Fibroblast of lung (primary cell): ENCODE results near the gene TSHR.

ENCODE experiments used
- EZH2 ChIP-seq: IDR thresholded peaks from 2 replicates; pipeline ENCODE4 v1.5.1; 2012; ENCODE audit warnings: low read length, control low read depth, mild to moderate bottlenecking; ENCODE audit errors: missing control alignments
- TF ChIP-seq, protein P1 (sequence below), 2 donors: IDR thresholded peaks in 1 of 2; conservative IDR thresholded peaks in 1 of 2; 1 replicate in 1 of 2; 2 replicates in 1 of 2; pipeline ENCODE4 v1.5.1; 2011 to 2012; ENCODE audit warnings: low read length in 2 of 2, control low read depth in 1 of 2, inconsistent platforms in 1 of 2, low read depth in 1 of 2, mild to moderate bottlenecking in 1 of 2

DNA sequence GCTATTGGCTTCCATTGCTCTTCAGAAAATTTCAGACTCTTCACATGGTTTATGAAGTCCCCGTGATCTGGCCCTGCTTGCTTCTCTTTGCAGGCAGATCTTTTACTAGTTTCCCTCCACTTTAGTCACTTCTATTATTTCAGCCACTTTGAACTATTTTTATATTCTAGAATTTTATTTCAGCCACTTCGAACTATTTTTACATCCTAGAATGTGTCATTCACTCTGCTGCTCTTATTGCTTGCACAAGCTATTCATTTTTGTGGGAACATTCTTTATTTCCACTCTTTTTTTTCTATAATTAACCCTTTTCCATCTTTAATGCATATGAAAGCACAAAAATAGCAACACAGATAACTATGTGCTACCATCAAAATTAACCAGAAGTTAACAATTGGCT, 24.5 kb downstream of the TSHR start:
- TF ChIP-seq, protein P1, sequence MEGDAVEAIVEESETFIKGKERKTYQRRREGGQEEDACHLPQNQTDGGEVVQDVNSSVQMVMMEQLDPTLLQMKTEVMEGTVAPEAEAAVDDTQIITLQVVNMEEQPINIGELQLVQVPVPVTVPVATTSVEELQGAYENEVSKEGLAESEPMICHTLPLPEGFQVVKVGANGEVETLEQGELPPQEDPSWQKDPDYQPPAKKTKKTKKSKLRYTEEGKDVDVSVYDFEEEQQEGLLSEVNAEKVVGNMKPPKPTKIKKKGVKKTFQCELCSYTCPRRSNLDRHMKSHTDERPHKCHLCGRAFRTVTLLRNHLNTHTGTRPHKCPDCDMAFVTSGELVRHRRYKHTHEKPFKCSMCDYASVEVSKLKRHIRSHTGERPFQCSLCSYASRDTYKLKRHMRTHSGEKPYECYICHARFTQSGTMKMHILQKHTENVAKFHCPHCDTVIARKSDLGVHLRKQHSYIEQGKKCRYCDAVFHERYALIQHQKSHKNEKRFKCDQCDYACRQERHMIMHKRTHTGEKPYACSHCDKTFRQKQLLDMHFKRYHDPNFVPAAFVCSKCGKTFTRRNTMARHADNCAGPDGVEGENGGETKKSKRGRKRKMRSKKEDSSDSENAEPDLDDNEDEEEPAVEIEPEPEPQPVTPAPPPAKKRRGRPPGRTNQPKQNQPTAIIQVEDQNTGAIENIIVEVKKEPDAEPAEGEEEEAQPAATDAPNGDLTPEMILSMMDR (conservative IDR thresholded peaks at IDR 0.05 in 1 of 2, IDR thresholded peaks at IDR 0.05 in 1 of 2; ENCODE audit: low read depth in 1 of 2, low read length in 2 of 2) = no peak
- no peak for TF ChIP-seq EZH2
